Epithelial cell of esophagus (primary cell): ENCODE results near the gene ZNF71.

Experiments used
- DNase-seq: peaks from one replicate; pipeline ENCODE4 v3.0.0; 2010; ENCODE audit warnings: low read depth
- H3K4me3 ChIP-seq: 2 replicates; pipeline ENCODE4 v1.5.1; 2011; ENCODE audit warnings: mild to moderate bottlenecking, low read length, control low read depth
- CTCF ChIP-seq: IDR thresholded peaks from 2 replicates; pipeline ENCODE4 v1.5.1; 2011; ENCODE audit warnings: low read depth, mild to moderate bottlenecking, low read length, control low read depth, inconsistent platforms; ENCODE audit not compliant: insufficient read depth; ENCODE audit errors: missing control alignments

The ZNF71 gene

DNA sequence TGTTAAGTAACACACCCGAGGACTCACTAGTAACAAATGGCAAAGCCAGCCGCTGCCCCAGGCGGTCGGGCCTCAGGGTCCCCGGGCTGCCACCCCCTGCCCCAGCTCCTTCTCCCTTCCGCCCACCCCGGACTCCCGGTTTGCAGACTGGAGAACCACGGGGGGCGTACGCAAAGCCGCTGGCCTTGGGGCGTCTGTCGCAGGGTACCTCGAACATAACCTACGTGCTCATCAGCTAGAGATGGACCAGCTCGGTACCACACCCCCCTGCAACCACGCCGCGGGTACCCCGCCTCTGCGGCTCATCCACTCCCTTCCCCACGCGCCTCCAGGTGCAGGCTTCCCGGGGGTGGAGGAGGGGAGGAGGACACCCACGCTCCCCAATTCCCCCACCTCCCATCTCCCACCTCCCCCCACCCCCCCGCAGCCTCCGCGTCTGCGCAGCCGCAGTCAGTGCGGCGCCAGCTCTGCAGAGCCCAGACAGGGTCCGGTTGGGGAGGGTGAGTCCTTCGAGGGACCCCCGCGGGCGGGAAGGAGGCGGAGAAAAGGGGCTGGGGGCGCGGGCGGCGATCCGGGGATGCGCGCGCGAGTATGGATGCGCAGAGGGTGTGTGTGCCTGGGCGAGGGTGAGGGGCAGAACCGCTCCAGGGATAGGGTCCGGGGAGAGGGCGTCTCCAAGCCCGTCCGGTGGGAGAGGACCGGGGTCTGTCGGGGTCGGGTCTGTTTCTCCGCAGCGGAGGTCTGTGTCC, 47.8 kb downstream of the ZNF71 start, which contains the start of gene SMIM17:
TSS of gene SMIM17 (plus strand) at position 449 of the 749 bp plus-strand sequence. CDS start 2,509 bp downstream, outside the sequence.
- no peak for TF ChIP-seq CTCF
- H3K4me3 ChIP-seq = no peak within 1 kb of the TSS
- DNase-seq = no peak

DNA sequence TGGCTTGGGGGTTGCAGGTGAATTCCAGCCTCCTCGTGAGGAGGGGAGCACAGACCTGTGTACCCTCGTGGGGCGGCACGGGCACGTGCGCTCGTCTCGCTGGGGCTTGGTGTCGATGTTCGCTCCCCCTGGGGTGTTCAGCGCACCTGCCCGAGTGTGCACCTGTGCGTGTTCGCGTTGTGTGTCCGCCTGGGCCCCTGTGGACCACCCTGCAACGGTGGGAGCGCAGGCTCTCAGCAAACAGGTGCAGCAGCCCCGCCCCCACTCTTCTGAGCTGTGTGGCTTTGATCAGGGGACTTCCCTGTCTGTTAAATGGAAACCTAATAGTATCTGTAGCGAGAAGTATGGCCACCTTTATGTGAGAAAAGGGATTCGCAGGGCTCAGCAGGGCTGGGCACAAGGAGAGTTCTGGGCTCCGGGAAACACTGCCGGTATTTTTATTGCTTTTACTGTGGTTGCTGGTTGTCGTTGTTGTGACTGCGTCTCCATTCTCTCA, 48.4 kb downstream of the ZNF71 start:
- TF ChIP-seq CTCF = no peak
- no peak for DNase-seq
- no peak overlapping the region for H3K4me3 ChIP-seq

DNA sequence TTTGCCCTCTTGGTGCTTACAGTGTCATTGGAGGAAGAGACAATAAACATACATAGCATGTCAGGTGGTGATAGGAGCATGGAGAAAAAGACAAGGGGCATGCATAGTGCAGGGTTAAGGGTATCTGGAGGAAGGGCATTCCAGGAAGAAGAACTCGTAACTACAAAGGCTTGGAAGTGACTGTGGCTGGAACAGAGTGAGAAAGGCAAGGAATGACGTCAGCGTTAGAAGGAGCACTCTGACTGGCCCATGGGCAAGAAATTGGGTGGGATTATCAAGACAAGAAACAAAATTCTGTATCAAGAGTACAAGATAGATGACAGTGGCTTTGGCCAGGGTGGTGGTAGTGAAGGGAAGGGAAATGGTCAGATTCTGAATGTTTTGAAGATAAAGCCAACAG, 59.0 kb downstream of the ZNF71 start:
- TF ChIP-seq CTCF = no peak
- DNase-seq = no peak
- no peak overlapping the region for H3K4me3 ChIP-seq

DNA sequence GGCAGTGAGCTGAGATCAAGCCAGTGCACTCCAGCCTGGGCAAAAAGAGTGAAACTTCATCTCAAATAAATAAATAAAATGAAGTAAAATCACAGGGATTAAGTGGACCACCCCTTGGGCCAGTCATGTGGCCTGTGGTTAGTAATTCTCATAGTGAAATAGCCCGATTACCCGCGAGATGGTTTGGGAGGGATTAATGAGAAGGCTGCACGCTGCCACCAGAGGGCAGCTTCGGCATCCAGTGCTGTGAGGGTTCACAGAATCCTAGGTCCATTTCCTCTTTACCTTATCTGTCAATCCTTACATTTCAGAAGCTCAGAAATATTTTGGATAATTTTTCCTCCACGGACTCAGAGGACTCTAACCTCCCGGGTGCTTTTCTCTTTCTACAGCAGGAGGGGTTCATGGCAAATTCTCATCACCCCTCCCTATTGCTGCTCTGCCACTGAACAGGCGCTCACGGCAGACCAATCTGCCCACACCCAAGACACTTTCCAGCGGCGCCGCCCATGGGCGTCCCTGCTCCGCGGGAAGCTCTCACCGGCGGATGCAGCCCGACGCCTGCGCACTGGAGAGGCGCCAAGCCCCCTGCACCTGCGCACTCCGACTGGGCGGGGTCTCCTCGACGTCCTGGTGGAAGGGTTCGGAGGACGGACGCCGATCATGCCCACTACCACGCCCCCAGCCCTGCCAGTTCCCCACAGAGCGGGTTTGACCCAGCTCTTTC, 65.4 kb downstream of the ZNF71 start:
- no peak for DNase-seq
- no peak for TF ChIP-seq CTCF
- no peak overlapping the region for H3K4me3 ChIP-seq

GRCh38 chr19:56661248-56661647, 66.1 kb downstream of the ZNF71 start:
- TF ChIP-seq CTCF = no peak
- no peak for DNase-seq
- no peak overlapping the region for H3K4me3 ChIP-seq

DNA sequence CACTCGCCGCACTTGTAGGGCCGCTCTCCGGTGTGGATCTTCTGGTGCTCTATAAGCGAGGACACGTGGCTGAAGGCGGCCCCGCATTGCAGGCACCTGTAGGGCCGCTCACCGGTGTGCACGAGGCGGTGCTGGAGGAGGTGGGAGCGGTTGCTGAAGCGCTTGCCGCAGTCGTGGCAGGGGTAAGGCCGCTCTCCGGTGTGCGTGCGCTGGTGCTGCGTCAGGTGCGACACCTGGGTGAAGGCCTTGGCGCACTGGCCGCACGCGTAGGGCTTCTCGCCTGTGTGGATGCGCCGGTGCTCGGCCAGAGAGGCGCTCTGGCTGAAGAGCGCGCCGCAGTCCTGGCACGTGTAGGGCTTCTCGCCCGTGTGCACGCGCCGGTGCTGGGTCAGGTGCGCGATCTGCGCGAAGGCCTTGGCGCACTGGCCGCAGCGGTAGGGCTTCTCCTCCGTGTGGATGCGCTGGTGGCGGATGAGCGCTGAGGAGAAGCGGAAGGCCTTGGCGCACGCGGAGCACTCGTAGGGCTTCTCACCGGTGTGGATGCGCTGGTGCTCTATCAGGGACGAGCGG, 68.9 kb downstream of the ZNF71 start:
- TF ChIP-seq CTCF = no peak
- H3K4me3 ChIP-seq = no peak overlapping the region
- no peak for DNase-seq
